GM18508 (cell line): ENCODE measurements around the gene PTPRK.
"Not testable (repeated sequence)": the region's sequence is repeated elsewhere in the genome, so short reads cannot be mapped to it uniquely, and the experiment has no call there.

Source experiments
- ATAC-seq: cut with Tn5 transposase; IDR thresholded peaks from one replicate; pipeline ENCODE4 v1.9.1; 2021; ENCODE audit warnings: moderate number of reproducible peaks; ENCODE audit not compliant: insufficient read depth, unreplicated experiment

PTPRK gene

GRCh38 chr6:127998985-127999384 is 521.4 kb downstream of the PTPRK start:
- no peak for ATAC-seq

GRCh38 chr6:127997496-127998164 is 522.8 kb downstream of the PTPRK start:
- no peak for ATAC-seq

- ATAC-seq = no peak
These were observed 523.5 kb downstream of the PTPRK start for GRCh38 chr6:127996925-127997324.

- ATAC-seq = no peak
These were observed 528.3 kb downstream of the PTPRK start for GRCh38 chr6:127992144-127992543.

GRCh38 chr6:127990074-127990473 is 530.3 kb downstream of the PTPRK start:
- no peak for ATAC-seq

- ATAC-seq = no peak
These were observed 539.4 kb downstream of the PTPRK start for GRCh38 chr6:127980996-127981395.

- not testable (repeated sequence) for ATAC-seq
These were observed 542.2 kb downstream of the PTPRK start for GRCh38 chr6:127978185-127978584.

GRCh38 chr6:127976796-127977195 is 543.6 kb downstream of the PTPRK start:
- no peak for ATAC-seq

GRCh38 chr6:127976111-127976510 is 544.3 kb downstream of the PTPRK start:
- ATAC-seq = no peak

- ATAC-seq = no peak
These were observed 547.6 kb downstream of the PTPRK start for GRCh38 chr6:127972815-127973214.

- ATAC-seq = no peak
These were observed 548.4 kb downstream of the PTPRK start for GRCh38 chr6:127971945-127972391.

GRCh38 chr6:127971386-127971785 is 549.0 kb downstream of the PTPRK start:
- no peak for ATAC-seq

GRCh38 chr6:127969701-127970100 is 550.7 kb downstream of the PTPRK start:
- no peak for ATAC-seq

- no peak for ATAC-seq
These were observed 552.0 kb downstream of the PTPRK start for GRCh38 chr6:127968394-127968793.

GRCh38 chr6:127967708-127968107 is 552.7 kb downstream of the PTPRK start:
- ATAC-seq = no peak

GRCh38 chr6:127966616-127967015 is 553.8 kb downstream of the PTPRK start:
- ATAC-seq = no peak

- ATAC-seq = no peak
These were observed 556.9 kb downstream of the PTPRK start for GRCh38 chr6:127963495-127963894.

- ATAC-seq = no peak
These were observed 560.5 kb downstream of the PTPRK start for GRCh38 chr6:127959869-127960268.

- no peak for ATAC-seq
These were observed 563.4 kb downstream of the PTPRK start for GRCh38 chr6:127956956-127957355.

GRCh38 chr6:127956260-127956888 is 564.0 kb downstream of the PTPRK start:
- no peak for ATAC-seq

- no peak for ATAC-seq
These were observed 566.3 kb downstream of the PTPRK start for GRCh38 chr6:127954082-127954481.

- no peak for ATAC-seq
These were observed 567.6 kb downstream of the PTPRK start for GRCh38 chr6:127952831-127953230.
